ENCODE measurements around the gene AJM1.

Gene AJM1

DNA sequence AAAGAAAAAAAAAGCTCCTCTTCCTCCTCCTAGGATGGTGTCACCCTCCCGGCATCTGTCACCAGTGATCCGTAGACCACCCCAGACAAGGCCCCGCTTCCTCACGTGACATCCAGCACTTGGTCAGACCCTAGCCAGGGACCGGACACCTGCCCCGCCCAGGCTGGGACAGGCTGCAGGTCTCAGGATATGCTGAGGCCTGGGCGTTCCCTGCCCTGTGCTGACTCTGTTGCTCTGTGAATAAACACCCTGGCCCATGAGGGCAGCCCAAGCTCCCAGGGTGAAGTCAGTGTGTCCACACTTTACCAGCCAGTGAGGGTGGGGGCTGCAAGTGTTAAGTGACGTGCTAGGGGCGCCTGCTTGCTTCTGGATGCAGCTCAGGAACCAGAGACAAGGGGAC lies 18.3 kb downstream of the AJM1 start:
- no peak for DNase-seq (ENCODE audit: low read depth)
- TF ChIP-seq, protein P1, sequence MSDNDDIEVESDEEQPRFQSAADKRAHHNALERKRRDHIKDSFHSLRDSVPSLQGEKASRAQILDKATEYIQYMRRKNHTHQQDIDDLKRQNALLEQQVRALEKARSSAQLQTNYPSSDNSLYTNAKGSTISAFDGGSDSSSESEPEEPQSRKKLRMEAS (IDR thresholded peaks at IDR 0.05; ENCODE audit: low read depth, low read length), result no peak
- no peak for TF ChIP-seq POLR2A (IDR thresholded peaks at IDR 0.05; ENCODE audit: extremely low read depth, insufficient read length)
- TF ChIP-seq, protein P2, sequence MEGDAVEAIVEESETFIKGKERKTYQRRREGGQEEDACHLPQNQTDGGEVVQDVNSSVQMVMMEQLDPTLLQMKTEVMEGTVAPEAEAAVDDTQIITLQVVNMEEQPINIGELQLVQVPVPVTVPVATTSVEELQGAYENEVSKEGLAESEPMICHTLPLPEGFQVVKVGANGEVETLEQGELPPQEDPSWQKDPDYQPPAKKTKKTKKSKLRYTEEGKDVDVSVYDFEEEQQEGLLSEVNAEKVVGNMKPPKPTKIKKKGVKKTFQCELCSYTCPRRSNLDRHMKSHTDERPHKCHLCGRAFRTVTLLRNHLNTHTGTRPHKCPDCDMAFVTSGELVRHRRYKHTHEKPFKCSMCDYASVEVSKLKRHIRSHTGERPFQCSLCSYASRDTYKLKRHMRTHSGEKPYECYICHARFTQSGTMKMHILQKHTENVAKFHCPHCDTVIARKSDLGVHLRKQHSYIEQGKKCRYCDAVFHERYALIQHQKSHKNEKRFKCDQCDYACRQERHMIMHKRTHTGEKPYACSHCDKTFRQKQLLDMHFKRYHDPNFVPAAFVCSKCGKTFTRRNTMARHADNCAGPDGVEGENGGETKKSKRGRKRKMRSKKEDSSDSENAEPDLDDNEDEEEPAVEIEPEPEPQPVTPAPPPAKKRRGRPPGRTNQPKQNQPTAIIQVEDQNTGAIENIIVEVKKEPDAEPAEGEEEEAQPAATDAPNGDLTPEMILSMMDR (IDR thresholded peaks at IDR 0.05; ENCODE audit: low read depth, low read length), result no peak
- TF ChIP-seq MYC (IDR thresholded peaks at IDR 0.05; ENCODE audit: low read depth, low read length), result no peak

DNA sequence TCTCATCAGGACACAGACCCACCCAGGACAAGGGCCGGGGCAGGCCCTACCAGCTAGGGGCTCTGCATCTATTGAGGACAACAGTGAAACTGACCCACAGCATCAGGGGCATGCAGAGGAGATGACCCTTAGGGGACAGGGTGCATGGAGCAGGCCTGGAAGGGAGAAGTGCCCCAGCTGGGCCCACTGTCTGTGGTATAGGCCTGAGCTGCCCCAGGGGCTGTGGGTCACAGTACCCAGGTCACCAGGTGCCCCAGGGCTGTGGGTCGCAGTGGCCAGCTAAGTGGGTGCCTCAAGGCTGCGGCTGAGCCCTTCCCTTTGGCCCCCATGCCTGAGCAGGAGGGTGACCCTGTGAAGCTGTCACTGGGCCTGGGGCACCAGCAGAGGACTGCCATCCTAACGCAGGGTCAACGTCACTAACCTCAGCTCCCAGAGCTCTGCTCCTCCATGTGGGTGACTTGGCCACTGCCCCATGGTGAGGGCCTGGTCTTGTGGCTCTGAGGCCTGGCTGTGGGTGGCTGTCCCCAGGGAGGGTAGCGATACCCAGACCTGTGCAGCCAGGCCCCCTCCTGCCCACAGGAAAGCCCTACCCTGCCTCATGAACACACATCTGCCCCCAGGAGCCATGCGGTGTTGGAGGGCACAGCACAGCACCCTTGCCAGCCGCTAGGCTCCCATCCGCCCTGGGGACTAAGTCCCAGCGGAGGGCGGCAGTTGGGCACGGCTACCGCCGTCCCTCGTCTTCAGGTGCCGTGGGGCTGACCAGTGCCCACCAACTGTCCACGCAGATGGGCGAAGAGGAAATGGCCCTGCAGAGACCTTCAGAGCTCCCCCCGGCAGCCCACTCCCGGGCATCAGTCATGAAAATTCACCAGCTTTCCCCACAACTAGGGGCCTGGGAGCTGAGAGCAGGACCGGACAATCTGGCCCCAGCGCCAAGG lies 18.9 kb downstream of the AJM1 start:
- TF ChIP-seq POLR2A (IDR thresholded peaks at IDR 0.05; ENCODE audit: extremely low read depth, insufficient read length) (no peak), MYC (IDR thresholded peaks at IDR 0.05; ENCODE audit: low read depth, low read length) (no peak)
- TF ChIP-seq, protein P2 (IDR thresholded peaks at IDR 0.05; ENCODE audit: low read depth, low read length), result no peak
- TF ChIP-seq, protein P1 (IDR thresholded peaks at IDR 0.05; ENCODE audit: low read depth, low read length), result no peak
- no peak for DNase-seq (ENCODE audit: low read depth)
- H3K4me3 ChIP-seq (ENCODE audit: low read depth, low read length), result no peak overlapping the region

More for the DNA sequence above, 18.3 kb downstream of the AJM1 start:
- H3K4me3 ChIP-seq (ENCODE audit: low read depth, low read length), result no peak overlapping the region

DNA sequence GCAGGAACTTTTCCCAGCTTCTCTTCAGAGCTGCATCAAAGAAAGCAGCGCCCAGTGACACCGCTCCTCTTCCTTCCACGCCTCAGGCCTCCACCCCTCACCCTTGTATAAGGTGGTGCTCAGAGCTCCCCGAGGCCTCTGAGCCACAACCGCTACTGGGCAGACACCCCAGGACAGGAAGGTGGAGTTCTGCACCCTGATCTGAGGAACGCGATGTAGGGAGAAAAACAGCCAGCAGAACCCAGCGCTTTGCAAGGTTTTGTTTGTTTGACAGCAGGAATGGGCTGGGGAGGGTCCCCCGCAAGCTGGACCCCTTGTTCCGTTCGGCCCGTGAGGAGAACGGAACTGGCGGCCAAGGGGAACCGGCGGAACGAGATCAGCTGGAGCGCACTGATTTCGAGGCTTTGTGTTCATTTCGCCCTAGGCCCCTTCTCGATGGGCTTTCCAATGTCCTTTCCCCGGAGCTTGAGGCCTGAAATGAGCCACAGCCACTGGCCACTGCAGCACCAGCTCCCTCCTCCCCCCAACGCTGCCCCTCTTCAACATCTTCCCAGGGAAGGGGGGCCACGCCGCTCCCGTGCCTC lies 19.7 kb downstream of the AJM1 start:
- no peak for DNase-seq (ENCODE audit: low read depth)
- TF ChIP-seq, protein P2 (IDR thresholded peaks at IDR 0.05; ENCODE audit: low read depth, low read length), result no peak
- TF ChIP-seq POLR2A (IDR thresholded peaks at IDR 0.05; ENCODE audit: extremely low read depth, insufficient read length) (no peak), MYC (IDR thresholded peaks at IDR 0.05; ENCODE audit: low read depth, low read length) (no peak)
- TF ChIP-seq, protein P1 (IDR thresholded peaks at IDR 0.05; ENCODE audit: low read depth, low read length), result no peak
- H3K4me3 ChIP-seq (ENCODE audit: low read depth, low read length), result no peak overlapping the region

DNA sequence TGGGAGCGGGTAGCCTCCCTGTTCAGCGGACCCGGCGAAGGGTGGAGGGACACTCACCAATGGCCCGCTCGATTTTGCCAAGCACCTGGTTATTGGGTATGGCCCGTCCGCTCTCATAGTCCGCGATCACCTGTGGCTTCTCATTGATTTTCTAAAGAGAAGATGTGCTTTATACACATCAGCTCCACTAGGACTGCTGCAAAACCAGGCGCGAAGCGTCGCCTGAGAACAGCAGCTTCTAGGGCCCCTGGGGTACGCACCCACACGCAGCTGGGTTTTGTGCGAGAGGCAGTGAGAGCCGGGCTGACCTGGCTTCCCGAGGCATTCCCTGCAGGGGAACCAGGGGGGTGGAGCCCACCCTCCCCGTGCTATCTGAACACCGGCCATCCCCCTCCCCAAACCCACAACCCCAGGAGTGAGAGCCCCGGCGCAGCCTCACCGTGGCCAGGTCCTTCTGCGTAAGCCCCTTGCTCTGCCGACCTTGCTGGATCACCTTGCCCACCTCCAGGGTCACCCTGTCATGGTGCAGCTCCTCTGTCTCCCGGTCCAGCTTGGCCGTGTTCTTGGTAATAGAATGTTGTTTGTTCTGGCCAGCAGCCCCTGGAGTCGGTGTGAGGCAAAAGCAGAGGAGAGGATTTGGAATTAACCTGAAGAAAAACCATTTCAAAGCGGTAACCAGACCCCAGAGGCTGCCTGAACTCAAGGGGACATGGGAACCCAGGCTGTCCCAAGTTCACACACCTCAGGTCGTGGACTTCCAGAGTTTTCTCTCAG lies 20.8 kb downstream of the AJM1 start:
- H3K4me3 ChIP-seq (ENCODE audit: low read depth, low read length), result no peak overlapping the region
- no peak for DNase-seq (ENCODE audit: low read depth)
- TF ChIP-seq, protein P2 (IDR thresholded peaks at IDR 0.05; ENCODE audit: low read depth, low read length), result no peak
- TF ChIP-seq, protein P1 (IDR thresholded peaks at IDR 0.05; ENCODE audit: low read depth, low read length), result no peak

DNA sequence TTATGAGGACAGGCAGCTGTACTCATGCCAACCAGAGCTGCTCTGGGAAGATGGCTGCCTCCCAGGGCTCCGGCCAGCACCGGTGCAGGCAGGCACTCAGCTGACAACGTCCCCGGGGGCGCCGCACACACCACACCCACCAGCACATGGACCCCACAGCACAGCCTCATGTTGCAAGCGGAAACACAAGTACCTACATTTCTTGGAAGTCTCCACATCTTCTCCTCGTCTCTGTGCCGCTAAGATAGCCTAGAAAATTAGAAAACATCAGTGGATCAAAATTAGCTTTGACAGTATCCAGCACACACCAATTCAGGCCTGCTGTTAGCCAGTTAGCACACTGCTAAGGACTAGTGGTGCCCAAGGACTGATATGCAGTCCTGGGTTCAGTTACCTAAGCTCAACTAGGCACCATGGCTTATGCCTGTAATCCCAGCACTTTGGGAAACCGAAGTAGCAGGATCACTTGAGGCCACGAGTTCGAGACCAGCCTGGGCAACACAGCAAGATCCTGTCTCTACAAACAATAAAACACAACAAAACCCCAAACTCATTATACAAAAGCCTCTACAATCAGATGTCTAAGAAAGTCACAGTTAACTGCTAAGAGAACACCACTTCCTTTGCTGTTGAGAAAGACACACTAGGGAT lies 21.5 kb downstream of the AJM1 start:
- no peak overlapping the region for H3K4me3 ChIP-seq (ENCODE audit: low read depth, low read length)
- no peak for DNase-seq (ENCODE audit: low read depth)
- TF ChIP-seq POLR2A (IDR thresholded peaks at IDR 0.05; ENCODE audit: extremely low read depth, insufficient read length), result no peak
- no peak for TF ChIP-seq MYC (IDR thresholded peaks at IDR 0.05; ENCODE audit: low read depth, low read length)
- TF ChIP-seq, protein P1 (IDR thresholded peaks at IDR 0.05; ENCODE audit: low read depth, low read length), result no peak

All from NB4 (cell line).